Measurements from ENCODE around the gene FBXL2.
"Not testable (repeated sequence)": the region's sequence is repeated elsewhere in the genome, so short reads cannot be mapped to it uniquely, and the experiment has no call there.

FBXL2 gene

DNA sequence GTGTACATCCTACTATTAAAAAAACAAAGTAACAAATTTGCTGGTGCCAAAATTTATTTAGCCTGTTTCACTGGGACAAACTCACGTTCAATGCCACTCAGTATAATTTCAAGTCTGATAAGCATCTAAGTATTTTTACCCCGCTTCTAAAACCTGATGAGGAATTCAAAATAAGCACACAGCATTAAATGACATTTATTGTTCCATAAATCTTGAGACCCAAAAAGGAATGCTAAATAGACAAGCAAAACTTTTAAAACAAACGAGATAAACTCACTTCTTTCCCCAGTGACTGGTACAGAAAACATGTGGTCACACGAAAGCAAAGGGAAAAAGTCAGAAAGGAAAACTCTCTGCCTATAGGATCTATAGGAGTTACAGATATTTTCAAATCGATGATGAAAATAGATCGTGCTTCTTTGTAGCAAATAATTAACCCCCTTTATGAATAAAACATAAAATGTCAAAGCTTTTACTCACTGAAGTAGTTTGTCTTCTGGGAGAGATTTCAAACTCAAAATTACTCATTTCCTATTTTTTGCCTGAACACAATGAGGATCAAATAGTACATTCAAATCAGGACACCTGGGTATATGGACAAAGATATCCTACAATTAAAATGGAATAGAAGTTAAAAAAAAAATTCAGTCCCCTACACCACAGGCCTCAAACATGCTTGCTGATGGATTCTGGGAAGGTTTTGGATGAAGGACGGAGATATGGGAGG, 111.3 kb downstream of the FBXL2 start:
- no peak for DNase-seq

DNA sequence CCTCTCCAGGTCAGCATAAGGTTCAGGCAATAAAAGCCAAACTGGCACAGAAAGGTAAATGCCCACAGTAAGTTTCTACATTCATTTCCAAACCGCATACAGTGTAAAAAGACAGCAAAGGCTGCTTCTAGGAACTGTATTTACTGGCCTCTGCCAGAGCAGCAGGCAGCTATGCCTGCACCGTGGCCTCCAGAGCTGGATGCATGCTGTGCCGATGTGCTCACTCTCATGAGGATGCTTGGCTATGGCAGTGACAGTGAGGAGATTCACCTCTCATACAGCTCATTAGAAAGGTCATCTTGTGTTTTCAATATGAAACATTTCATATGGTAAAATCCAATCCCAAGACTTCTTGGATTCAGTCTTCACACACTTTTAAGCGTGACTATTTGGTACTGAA, 112.7 kb downstream of the FBXL2 start:
- DNase-seq: no peak

DNA sequence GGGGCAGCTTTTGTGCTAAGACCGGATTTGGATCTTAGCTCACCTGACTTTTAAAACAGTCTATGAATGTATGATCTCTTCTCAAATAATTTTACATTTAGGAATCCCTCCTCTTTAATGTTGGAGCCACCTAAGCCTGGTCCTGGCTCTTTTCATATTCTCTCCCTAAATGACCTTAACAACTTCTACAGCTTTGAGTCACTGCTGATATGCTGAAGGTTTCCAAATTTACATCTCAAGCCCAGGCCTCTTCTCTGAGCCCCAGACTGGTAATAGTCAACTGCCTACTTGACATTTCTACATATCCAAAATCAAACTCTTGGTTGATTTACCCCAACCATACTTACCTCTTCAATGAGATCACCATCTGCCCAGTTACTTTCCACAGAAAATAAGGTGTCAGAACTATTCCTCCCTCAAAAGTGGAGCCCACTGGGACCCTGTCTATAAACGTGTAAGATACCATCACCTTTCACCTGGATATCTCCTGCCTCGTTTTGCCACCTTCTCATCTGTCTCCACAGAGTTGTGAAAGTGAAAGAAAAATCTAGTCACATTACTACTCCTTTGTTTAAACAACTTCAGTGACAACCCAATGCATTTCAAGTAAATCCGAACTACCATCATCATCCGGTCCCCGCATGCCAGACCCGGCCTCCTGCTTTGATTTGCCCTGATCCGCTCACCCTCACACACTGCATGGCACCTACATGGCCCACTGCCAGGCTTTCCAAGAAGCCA, 114.2 kb downstream of the FBXL2 start:
- DNase-seq: no peak

DNA sequence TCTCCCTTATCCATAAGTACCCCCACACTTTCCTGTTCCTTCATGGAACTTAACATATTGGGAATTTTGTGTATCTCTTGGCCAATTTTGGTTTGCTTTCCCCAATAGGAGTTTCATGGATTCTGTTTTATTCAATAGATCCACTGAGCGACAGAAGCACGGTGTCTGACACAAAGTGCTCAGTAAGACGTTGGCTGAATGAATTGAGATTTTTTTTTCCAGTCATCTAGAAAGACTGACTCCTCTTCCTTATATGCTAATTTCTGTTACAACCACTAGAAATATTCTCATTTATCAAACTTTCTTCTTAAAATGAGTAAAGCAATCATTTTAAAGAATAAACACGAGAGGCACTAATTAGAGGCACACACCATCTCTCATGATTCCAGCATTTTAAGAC, 114.9 kb downstream of the FBXL2 start:
- DNase-seq: no peak

DNA sequence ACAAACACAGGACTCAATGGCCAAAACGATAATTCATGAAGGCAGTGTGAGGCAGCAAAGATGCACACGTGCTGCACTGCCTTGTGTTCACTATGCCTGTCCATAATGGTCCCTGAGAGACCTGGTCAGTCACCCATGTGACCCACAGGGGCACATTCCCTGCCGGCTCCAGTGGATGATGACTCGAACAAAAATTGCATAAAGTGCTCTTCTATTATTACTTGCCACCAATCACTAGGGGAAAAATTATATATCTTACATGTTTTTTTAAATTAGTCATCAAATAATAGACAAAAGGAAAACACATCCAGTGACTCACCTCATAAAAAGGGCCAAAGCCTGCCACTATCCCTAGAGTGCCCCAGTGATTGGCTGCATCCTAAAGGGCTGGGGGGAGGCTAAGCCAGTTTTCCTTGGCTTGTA, 115.5 kb downstream of the FBXL2 start:
- DNase-seq: no peak

DNA sequence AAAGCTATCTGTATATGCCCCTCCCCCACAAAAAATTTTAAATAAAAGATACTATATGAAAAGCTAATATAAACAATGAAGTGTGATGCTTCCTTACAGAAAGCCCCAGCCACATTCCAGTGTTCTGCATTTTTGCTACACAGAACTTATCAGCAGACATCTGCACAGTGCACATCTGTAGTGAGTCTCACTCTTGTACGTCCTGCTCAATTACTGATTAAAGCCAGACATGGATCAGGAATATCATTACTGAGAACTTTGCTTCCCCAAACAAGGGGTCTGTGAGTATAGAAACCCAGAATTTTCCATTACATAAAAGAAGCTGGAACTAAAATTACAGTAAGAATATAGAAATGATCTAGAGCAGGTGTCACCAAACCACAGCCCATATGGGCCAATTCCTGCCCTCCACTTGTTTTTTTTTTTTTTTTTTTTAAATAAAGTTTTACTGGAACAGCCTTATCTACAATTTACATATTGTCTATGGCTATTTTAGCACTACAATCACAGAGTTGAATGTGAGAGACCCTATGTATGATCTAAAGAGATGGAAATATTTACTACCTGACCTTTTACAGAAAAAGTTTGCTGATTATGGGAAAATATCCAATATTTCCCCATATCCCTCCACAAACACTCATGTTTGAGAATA, 117.3 kb downstream of the FBXL2 start:
- no peak for DNase-seq

DNA sequence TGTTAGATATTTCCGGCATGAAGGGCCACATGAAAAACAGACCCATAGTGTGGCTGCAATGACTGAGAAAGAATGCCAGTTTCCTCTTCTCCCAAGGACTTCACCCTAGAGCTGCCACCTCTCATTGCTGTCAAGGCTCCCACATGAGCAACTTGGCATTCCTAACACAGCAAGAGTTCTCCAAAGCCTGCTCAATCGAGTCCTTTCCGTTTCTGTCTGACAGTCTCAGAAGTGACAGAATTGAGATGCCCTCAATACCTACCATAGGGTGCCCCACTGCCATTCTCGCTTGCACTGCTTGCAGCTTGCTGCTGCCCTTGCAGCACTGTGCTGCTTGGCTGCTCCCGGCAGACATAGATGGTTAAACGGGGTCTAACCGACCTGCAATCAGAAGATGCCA, 118.7 kb downstream of the FBXL2 start:
- no peak for DNase-seq

DNA sequence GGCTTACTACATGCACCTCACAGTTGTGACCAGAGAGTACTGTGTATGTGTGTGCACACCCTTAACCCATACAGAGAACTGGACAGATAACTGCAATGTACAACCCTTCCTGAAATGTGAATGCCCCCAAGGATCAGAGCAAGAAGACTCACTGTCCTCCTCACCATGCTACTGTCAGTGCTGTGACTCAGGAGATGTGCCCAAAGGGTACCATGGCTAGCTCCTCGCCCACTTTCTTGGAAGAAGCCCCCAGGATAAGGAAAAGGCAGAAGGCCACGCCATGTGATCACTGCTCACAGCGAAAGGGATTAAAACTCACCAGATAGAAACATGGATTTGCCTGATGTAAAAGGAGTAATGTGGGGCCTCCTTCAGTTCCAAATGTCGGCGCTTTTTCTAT, 121.2 kb downstream of the FBXL2 start:
- DNase-seq: no peak

DNA sequence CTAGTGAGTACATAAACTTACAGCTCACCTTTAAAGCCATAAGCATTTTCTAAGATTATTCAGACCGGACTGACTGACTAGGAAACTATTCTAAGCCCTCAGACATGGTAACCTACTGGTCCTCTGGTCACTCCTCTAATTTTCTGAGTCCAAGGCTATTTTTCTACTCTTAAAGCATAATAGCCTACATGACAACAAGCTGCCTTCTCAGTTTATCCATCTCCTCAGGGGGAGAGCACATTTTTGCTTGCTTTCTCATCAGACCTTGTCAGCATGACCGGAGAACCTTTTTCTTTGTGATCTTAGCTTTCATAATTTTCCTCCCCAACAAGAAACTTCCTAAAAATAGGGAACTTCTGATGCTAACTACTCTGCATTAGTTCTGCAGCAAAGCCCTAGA, 124.5 kb downstream of the FBXL2 start:
- DNase-seq: no peak

DNA sequence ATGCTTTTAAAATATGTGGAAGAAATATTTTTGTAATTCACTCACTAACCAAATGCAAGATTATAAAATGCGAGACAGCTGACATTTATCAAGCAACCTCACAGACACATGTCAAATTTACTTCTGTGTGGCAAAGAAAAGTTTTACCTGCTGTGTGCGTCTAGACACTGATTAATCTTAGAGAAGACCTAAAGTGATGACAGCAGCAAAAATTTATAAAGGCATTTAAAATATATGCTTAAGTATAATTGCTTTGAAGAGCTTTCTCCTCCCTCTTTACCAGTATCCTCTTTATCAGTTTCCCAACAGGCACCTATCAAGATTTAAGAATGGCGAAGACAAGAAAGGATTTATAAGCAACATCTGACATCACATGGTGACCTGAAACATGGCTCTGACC, 125.7 kb downstream of the FBXL2 start:
- DNase-seq: no peak

DNA sequence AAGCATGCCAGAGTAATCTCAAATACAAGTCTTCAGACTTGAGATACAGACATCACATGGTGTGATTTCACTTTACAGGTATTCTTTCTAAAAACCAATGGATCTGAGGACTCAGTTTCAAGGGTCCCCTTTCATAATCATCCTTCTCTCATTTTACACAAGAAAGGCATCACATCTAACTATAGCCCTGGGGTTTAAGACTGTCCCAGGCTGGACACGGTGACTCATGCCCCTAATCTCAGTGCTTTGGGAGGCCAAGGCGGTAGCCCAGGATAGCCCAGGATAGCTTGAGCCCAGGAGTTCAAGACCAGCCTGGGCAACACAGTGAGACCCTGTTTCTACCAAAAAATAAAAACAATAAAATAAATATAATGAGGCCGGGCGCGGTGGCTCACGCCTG, 126.5 kb downstream of the FBXL2 start:
- no peak for DNase-seq

DNA sequence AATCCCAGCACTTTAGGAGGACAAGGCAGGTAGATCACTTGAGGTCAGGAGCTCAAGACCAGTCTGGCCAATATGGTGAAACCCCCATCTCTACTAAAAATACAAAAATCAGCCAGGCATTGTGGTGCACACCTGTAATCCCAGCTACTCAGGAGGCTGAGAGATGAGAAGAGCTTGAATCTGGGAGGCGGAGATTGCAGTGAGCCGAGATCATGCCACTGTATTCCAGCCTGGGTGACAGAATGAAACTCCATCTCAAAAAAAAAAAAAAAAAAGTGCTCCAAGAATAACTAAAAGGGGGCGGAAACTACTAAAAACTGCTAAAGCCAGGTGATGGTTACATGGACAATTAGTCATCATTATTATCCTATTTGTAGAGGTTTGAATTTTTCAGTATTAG, 133.6 kb downstream of the FBXL2 start:
- DNase-seq: not testable (repeated sequence)

DNA sequence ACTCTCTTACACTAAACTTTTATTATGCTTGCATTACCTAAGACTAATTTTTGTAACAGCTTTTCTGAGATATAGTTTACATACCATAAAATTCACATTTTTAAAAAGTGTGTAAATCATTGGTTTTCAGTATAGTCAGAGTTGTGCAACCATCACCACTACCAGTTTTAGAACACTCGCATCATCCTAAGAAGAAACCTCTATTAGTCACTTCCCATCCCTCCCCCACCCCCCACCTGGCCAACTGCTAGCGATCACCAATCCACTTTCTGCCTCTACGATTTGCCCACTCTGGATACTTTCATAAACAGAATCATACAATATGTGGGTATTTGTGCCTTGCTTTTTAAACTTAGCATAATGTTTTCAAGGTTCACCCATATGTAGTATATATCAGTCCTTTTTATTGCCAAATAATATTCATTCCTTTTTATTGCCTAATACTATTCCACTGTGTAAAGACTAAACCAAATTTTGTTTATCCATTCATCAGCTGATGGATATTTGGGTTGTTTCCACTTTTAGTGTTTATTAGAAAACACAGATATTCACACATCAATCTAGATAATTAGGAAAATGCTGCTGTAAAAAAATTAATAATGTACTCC, 139.9 kb downstream of the FBXL2 start:
- peak; percentile 74 for DNase-seq

DNA sequence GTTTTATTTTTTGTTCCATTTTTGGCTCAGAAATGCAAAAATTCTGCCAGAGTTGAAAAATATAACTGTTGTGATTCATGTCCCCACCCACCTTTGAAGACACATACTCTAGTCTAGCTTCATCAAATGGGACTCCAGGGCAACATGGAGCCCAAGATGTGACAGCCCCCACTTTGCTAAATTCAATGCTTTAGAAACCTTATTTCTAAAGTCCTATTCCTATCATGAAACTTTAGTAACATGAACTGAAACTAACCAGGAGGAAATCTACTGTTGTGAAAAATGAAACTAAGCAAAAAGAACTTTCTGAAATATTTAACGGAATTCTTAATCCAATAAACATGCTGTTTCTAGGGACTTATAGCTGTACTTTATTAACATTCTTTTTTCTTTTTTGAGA, 142.7 kb downstream of the FBXL2 start:
- peak; percentile 90 for DNase-seq

DNA sequence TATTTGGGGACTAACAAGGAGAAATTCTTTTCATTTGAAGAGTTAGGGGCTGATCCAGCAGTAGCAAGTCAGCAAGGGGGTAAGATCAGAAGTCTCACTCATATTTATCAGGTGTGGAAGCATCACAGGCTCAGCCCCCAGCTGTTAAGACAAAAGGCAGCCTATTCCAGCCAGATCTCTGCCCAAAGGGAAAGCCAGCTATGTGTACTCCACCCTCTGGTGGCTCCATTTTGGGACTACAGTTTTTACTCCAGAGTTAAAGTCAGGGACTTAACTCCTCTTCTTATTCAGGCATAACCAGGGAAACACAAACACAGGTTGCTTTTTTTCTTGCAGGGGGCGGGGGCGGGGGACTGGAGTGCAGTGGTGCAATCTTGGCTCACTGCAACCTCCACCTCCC, 143.7 kb downstream of the FBXL2 start:
- peak; percentile 10 for DNase-seq

DNA sequence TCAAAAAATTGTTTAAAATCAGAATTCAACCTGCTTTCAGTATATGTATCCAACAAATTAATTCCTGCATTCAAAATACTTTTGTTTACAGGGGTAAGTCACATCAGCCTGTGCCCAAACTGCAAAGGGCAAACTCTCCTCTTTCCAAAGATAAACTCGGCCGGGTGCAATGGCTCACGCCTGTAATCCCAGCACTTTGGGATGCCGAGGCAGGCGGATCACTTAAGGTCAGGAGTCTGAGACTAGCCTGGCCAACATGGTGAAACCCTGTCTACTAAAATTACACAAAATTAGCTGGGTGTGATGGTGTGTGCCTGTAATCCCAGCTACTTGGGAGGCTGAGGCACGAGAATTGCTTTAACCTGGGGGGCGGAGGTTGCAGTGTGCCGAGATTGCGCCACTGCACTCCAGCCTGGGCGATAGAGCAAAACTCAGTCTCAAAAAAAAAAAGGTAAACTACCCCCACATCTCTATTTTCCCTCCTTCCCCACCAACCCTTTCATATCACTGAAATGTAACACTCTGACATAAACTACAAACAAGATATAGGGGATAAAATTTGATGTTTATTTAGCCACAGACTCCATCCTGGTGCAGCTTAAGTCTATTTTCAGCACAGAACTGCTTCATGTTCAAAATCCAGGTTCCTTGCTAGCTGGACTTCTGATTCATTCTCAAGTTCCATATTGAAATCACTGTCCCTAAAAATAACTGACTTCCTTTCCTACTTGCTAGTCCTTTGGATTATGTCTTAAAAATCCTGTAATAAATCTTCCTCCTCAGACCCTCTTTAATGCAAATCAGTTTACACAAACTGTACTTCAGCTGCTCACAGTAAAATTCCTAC, 147.6 kb downstream of the FBXL2 start:
- DNase-seq: no peak

DNA sequence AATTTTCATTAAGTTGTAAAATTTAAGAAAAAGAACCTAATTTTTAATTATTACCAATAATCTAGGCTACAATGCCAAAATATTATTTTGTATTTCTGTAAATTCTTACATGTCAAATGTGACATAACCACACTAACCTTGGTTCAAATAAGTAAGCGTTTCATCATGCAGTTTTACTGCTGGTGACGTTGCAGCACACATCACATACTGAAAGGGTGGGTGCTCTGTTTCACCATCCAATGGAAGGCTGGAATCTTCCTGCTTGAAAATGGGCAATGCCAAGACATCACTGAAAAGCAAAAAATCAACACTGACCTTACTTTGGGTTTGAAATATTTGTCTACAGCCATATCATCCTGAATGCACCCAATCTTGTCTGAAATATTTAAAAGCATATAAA, 148.2 kb downstream of the FBXL2 start:
- peak; percentile 20 for DNase-seq

DNA sequence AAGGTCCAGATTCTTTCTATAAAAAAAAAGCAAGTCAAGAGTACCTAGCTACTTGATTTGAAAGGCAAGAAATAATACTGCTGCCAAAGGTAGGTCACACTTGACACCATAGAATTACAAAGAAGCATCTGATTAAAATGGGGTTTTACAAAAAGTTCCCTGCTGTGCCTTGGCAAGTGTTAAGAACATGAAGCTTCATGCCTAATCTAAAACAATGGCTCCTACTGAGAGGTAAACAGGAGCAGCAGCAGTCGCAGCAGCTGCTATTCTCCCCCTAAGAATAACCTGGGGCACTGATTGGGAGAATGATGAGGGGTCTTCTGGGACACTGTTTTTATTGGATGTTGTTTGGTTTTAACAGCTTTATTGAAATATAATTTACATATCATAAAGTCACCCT, 148.8 kb downstream of the FBXL2 start:
- no peak for DNase-seq

DNA sequence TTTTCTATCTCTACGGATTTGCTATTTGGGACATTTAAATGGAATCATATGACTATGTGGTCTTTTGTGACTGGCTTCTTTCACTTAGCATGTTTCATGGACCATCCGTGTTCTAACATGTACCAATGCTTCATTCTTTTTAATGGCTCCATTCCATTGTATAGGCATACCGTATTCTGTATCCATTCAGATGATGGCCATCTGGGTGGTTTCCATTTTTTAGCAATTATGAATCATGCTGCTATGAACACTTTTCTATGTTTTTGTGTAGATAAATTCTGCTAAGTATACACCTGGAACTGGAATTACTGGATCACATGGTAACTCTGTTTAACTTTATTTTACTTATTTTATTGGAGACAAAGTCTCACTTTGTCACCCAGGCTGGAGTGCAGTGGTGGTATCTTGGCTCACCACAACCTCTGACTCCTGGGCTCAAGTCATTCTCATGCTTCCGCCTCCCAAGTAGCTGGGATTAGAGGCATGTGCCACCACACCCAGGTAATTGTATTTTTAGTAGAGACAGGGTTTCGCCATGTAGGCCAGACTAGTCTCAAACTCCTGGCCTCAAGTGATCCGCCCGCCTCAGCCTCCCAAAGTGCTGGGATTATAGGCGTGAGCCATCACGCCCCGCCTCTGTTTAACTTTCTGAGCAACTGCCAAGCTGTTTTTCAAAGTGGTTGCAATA, 149.5 kb downstream of the FBXL2 start:
- DNase-seq: peak; percentile 18

DNA sequence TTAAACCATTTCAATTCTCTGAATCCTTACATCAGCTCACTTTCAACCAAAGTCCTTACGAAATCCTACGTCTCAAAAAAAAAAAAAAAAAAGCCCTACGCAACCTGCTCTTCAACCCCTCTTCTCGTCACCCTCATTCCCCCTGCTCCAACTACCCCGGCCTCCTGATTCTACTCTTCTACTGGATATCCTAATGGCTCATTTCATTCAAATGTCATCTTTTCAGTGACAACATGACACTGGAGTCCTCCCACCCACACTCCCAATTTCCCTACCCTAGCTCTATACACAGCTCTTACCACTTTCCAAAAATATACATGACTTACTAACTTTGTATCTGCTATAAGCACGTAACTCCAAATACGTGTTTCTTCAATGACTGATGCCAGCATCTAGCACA, 151.5 kb downstream of the FBXL2 start:
- DNase-seq: peak; percentile 64

DNA sequence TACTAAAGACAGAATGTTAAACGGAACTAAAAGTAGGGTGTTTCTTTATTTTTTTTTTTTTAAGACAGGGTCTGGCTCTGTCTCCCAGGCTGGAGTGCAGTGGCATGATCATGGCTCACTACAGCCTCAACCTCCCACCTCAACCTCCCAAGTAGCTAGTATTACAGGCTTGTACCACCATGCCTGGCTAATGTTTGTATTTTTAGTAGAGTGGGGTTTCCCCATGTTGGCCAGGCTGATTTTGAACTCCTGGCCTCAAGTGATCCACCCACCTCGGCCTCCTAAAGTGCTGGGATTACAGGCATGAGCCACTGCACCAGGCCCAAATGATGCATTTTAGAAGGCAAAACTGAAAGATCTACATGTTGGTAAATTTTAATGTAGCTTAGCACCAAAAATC, 152.1 kb downstream of the FBXL2 start:
- not testable (repeated sequence) for DNase-seq

DNA sequence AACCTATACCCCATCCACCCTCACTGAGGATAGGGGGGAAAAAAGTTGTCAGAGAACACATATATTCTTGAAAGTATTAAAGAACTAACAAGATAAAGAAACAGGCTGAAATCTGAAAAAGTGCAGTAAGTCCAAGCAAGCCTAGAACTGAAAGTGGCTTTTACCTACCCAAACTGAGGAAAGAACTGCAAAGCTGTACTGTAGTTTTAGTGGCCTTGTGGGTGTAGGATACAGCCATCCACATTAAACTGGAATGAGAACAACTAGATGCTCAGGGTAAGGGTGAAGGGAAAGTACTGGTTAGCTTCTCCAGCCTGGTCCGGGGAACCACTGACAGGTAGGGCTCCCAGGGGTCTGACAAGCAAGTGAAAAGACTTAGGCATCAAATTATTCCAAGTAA, 152.8 kb downstream of the FBXL2 start:
- no peak for DNase-seq

Measured in MV-4-11 (cell line).